Common myeloid progenitor, CD34-positive (primary cell): ENCODE data around the gene FAM222A.

Source experiments
- CTCF ChIA-PET: fragments of 350-600 bp; sonication (Branson Sonifier 250); formaldehyde crosslinking; loops from one replicate; lab custom pipeline; 2021; ENCODE audit warnings: antibody characterized with exemption; lab: Charles Lee
- POLR2A ChIA-PET: fragments of 350-600 bp; sonication (Branson Sonifier 250); formaldehyde crosslinking; loops from one replicate; lab custom pipeline; 2021; ENCODE audit warnings: antibody characterized with exemption; lab: Charles Lee
- DNase-seq, 3 donors: peaks; one replicate each; pipeline versions ENCODE4 v3.0.0 to v3.0.0-alpha.2; 2013
- H3K27ac ChIP-seq, 2 experiments: 1 replicate in 1 of 2; 2 replicates in 1 of 2; pipeline ENCODE4 v1.7.0; 2013; ENCODE audit warnings: inconsistent platforms in 2 of 2, low read length in 2 of 2, mild to moderate bottlenecking in 2 of 2, low read depth in 1 of 2, moderate library complexity in 1 of 2; ENCODE audit not compliant: severe bottlenecking in 2 of 2, insufficient read depth in 1 of 2, poor library complexity in 1 of 2
- H3K27me3 ChIP-seq, 5 experiments: replicated peaks in 2 of 5; 1 replicate in 3 of 5; 2 replicates in 2 of 5; pipeline versions ENCODE4 v1.6.1 to v1.7.0; 2013; ENCODE audit warnings: low read length in 4 of 5, mild to moderate bottlenecking in 2 of 5, moderate library complexity in 2 of 5, inconsistent platforms in 1 of 5; ENCODE audit not compliant: insufficient read depth in 5 of 5, control insufficient read depth in 4 of 5
- H3K36me3 ChIP-seq, 4 experiments: 1 replicate in 2 of 4; 2 replicates in 2 of 4; pipeline versions ENCODE4 v1.6.1 to v1.7.0; 2013; ENCODE audit warnings: low read length in 3 of 4, control low read depth in 1 of 4, mild to moderate bottlenecking in 1 of 4; ENCODE audit not compliant: control insufficient read depth in 4 of 4, insufficient read depth in 4 of 4
- H3K4me1 ChIP-seq, 4 experiments: 1 replicate in 3 of 4; 2 replicates in 1 of 4; pipeline versions ENCODE4 v1.6.1 to v1.7.1; 2013; ENCODE audit warnings: low read length in 3 of 4, mild to moderate bottlenecking in 3 of 4, control low read depth in 1 of 4, inconsistent platforms in 1 of 4, moderate library complexity in 1 of 4; ENCODE audit not compliant: control insufficient read depth in 4 of 4, insufficient read depth in 4 of 4; ENCODE audit errors: control extremely low read depth in 1 of 4
- H3K4me3 ChIP-seq, 7 experiments: 1 replicate in 4 of 7; 2 replicates in 3 of 7; pipeline versions ENCODE4 v1.5.1 to v1.7.0; 2013; ENCODE audit warnings: mild to moderate bottlenecking in 7 of 7, low read length in 6 of 7, moderate library complexity in 6 of 7, inconsistent platforms in 2 of 7, low read depth in 2 of 7, control low read depth in 1 of 7; ENCODE audit not compliant: insufficient read depth in 4 of 7, control insufficient read depth in 1 of 7; ENCODE audit errors: extremely low read depth in 1 of 7
- H3K9me3 ChIP-seq, 5 experiments: 1 replicate in 4 of 5; 2 replicates in 1 of 5; pipeline versions ENCODE4 v1.6.1 to v1.7.1; 2013; ENCODE audit warnings: low read length in 4 of 5, mild to moderate bottlenecking in 2 of 5, inconsistent platforms in 1 of 5, low read depth in 1 of 5, moderate library complexity in 1 of 5; ENCODE audit not compliant: control insufficient read depth in 4 of 5, insufficient read depth in 2 of 5; ENCODE audit errors: control extremely low read depth in 1 of 5
- WGBS: methylation state at CpG from one replicate; pipeline ENCODE4 v1.1.5; 2013; ENCODE audit not compliant: insufficient coverage; 5-methylcytosine and 5-hydroxymethylcytosine counted together

The FAM222A gene

DNA sequence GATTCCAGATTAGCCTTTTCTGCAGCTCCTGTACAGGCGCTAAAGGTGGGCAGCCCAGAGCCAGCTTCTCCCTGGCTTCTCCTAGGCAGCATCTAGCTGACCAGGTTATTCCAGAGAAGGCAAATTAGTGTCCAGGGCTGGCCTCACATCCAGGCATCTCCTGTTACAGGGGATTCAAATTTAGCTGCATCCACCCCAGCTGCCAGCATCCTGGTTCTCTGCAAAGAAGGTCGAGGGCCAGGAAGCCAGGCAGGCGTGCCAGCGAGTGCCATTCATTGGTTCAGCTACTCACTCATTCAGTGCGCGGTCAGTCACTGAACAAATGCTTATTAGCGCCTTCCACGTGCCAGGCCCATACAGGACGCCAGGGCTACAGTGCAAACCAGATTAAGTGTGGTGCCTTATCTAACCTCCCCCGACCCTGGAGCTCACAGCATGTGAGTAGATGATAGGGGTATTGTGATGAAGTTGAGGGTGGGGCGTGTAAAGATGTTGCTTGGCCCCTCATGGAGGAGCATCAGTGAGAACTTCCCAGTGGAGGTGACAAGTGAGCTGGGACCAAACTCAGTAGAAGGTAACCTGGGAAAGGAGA is 15.7 kb upstream of the FAM222A start:
- no peaks in the 10 kb centered on the region for H3K4me1 ChIP-seq
- no peaks in the 10 kb centered on the region for H3K27me3 ChIP-seq
- POLR2A ChIA-PET, result no interaction called here
- no peaks in the 10 kb centered on the region for H3K9me3 ChIP-seq
- H3K27ac ChIP-seq, result no peak overlapping the region
- peak; percentile 47 to 83 (median 69) for DNase-seq
- CTCF ChIA-PET, result no interaction called here
- no peaks in the 10 kb centered on the region for H3K36me3 ChIP-seq
- no peak overlapping the region for H3K4me3 ChIP-seq
- WGBS, result 85% methylated on average over 9 of the region's 11 CpGs

DNA sequence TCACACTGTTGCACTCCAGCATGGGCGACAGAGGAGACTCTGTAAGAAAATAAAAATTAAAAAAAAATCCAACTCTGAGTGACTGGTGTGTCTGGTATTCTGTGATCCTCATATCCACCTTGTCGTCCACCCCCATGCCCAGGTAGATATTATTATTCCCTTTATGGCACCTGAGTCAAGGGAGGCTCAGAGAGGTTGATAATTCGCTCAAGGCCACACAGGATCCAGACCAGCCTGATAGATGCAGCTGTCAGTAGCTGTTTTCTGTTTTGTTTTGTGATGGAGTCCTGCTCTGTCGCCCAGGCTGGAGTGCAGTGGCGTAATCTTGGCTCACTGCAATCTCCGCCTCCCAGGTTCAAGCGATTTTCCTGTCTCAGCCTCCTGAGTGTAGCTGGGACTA is 14.8 kb upstream of the FAM222A start:
- WGBS, result 94% methylated on average over 3 of the region's 7 CpGs
- Histone ChIP-seq H3K36me3 (no peaks in the 10 kb centered on the region), H3K27me3 (no peaks in the 10 kb centered on the region), H3K9me3 (no peaks in the 10 kb centered on the region), H3K27ac (no peak overlapping the region), H3K4me1 (no peaks in the 10 kb centered on the region), H3K4me3 (no peak overlapping the region)
- CTCF ChIA-PET, result interaction anchor here (1.0 kb wide), 1 partner anchor 11 kb away, joined by 3 read pairs; no protein-coding TSS in a partner anchor
- no peak for DNase-seq
- POLR2A ChIA-PET, result no interaction called here

DNA sequence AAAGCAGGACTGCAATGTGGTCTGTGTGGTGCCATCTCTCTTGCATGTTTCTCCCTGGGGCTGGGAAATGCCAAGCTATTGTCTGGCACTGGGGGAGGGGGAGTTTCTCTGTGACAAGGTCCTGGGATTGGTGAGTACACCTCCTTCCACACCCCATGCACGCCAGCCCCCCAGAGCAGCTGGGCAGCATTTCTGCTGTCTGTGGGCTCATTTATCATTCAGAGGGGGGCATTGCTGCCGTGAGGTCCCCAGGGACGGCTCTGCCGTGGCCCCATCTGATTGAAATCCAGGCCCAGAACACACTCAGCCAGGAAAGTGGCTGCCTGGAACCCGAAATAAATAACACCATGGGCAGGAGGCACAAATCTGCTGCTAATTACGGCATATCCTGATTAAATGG is 12.6 kb upstream of the FAM222A start:
- ChIA-PET CTCF (no interaction called here), POLR2A (no interaction called here)
- 87% methylated on average over 6 of the region's 6 CpGs for WGBS
- Histone ChIP-seq H3K27me3 (peaks cover 0 to 2% (median 0%) of the 10 kb centered on the region in 5 experiments), H3K4me1 (no peaks in the 10 kb centered on the region), H3K4me3 (no peak overlapping the region), H3K36me3 (no peaks in the 10 kb centered on the region), H3K27ac (no peak overlapping the region), H3K9me3 (no peaks in the 10 kb centered on the region)
- no peak for DNase-seq

DNA sequence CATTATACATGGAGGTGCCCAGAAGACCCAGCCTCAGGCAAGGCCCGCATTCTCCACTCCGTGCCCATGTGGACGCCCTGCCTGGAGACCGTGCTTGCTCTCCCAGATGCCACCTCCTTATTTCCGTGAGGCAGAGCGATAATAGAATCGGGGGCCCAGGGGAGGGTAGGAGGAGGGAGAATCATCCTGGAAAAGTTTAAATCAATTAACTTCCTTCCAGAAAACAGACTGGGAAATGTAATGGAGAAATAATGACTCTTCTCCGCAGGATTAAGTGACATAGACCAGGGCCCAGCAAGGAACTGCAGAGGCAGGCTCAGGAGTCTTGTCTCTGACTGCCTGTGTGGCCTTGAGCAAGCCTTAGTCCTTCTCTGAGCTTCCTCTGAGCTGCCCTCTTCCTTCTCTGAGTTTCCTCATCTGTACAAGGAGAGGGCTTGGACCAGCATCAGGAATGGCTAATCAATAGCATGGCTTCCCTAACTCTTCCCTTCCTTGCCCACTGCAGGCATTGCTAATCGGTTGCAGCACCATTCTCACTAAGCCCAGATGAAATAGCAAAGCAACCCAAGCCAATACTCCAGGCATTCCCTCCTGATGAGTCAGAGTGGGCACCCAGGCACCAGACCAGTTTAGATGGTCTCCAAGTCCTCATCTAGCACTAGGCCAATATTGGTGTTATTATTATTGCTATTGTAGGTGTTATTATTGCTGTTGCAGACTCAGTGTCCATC is 11.3 kb upstream of the FAM222A start:
- H3K27ac ChIP-seq, result no peak overlapping the region
- CTCF ChIA-PET, result no interaction called here
- peaks cover 0 to 2% (median 0%) of the 10 kb centered on the region in 5 experiments for H3K27me3 ChIP-seq
- 100% methylated on average over 6 of the region's 9 CpGs for WGBS
- DNase-seq, result no peak
- no peaks in the 10 kb centered on the region for H3K9me3 ChIP-seq
- POLR2A ChIA-PET, result no interaction called here
- H3K4me1 ChIP-seq, result no peaks in the 10 kb centered on the region
- no peaks in the 10 kb centered on the region for H3K36me3 ChIP-seq
- H3K4me3 ChIP-seq, result no peak overlapping the region

DNA sequence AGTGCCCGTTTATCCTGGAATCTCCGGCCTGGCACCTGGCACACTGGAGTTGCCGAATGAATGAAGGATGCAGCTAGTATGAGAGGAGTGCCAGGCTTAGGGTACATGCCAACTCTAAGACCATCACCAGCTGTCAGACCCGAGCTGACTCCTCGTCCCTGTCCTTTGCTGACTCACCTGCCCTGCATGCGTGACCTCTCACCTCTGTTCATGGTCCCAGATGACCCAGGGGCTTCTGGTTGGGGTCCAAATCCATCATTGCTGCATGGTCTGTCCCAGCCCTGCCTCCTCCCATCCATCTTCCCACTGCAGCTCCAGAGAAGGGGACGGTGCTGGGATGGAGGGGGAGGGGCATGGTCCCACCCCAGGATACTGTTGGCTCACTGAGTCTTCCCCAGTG is 9.9 kb upstream of the FAM222A start:
- ChIA-PET CTCF (no interaction called here), POLR2A (no interaction called here)
- Histone ChIP-seq H3K4me3 (no peak overlapping the region), H3K36me3 (no peaks in the 10 kb centered on the region), H3K9me3 (no peaks in the 10 kb centered on the region), H3K4me1 (no peaks in the 10 kb centered on the region), H3K27me3 (peaks cover 0 to 2% (median 0%) of the 10 kb centered on the region in 5 experiments), H3K27ac (no peak overlapping the region)
- 87% methylated on average over 6 of the region's 7 CpGs for WGBS
- DNase-seq, result no peak

DNA sequence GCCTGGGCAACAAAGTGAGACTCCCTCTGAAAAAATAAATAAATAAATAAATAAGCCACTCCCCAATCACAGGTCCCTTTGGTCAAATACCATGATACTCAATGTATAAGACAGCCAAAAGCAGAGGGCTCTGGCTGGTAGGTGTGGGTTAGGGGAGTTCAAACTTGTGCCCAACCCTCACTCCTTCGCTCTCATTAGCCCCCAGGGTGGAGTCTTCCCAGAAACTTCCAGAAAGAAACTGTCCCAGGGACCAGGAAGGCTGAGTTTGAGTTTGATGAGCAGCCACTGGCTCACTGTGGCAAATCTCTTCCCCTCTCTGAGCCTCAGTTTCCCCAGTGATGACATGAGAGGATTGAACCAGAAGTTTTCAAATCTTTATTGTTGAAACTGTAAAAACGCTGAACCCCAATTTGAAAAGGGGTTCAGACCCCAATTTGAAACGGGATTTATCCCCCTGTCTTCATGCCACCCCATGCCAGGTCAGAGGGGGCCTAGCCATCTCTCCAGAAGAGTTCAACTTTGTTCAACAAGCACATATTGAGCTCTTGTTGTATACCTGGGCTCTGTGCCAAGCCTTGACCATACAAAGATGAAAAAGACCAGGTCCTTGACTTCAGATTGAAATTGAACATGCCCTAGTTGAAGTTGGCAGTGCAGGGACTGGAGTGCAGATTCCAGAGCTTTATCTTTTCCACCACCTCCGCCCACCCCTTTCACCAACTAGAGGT is 9.1 kb upstream of the FAM222A start:
- POLR2A ChIA-PET, result no interaction called here
- CTCF ChIA-PET, result interaction anchor here (0.7 kb wide), 1 partner anchor 14 kb away, joined by 3 read pairs; no protein-coding TSS in a partner anchor
- DNase-seq, result no peak
- no peaks in the 10 kb centered on the region for H3K9me3 ChIP-seq
- H3K27me3 ChIP-seq, result peaks cover 0 to 2% (median 0%) of the 10 kb centered on the region in 5 experiments
- H3K36me3 ChIP-seq, result no peaks in the 10 kb centered on the region
- 97% methylated on average over 3 of the region's 4 CpGs for WGBS
- no peaks in the 10 kb centered on the region for H3K4me1 ChIP-seq
- no peak overlapping the region for H3K27ac ChIP-seq
- no peak overlapping the region for H3K4me3 ChIP-seq

DNA sequence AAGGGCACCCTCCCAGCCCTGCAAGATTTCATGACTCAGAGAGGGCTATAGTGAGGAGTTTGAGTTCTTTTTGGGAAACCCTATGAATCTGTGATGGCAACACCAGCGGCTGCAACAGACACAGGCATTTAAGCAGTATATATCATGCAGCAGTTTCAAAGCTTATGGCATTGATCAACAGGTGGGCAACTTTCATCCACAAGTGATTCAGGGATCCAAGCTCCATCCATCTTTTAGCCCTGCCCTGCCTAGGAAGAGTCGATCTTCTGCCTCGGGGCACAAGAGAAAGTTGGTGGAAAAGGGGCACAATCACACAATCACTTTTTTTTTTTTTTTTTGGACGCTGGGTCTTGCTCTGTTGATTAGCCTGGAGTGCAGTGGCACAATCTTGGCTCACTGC is 8.3 kb upstream of the FAM222A start:
- CTCF ChIA-PET, result interaction anchor here (0.7 kb wide), 1 partner anchor 13 kb away, joined by 3 read pairs; no protein-coding TSS in a partner anchor
- 94% methylated on average over 2 of the region's 4 CpGs for WGBS
- POLR2A ChIA-PET, result interaction anchor here (0.6 kb wide), 1 partner anchor 295 kb away, joined by 5 read pairs; no protein-coding TSS in a partner anchor

More for the DNA sequence above, 8.3 kb upstream of the FAM222A start:
- Histone ChIP-seq H3K36me3 (no peaks in the 10 kb centered on the region), H3K4me3 (no peak overlapping the region), H3K27ac (no peak overlapping the region), H3K9me3 (no peaks in the 10 kb centered on the region), H3K27me3 (peaks cover 0 to 2% (median under 1%) of the 10 kb centered on the region in 5 experiments), H3K4me1 (no peaks in the 10 kb centered on the region)
- no peak for DNase-seq
